Dermis microvascular lymphatic vessel endothelial cell (primary cell): Measurements from ENCODE around the gene MRGPRE. TPM values are rescaled to one million over a fixed set of nuclear protein-coding genes. Genes with fewer than 3 reads are reported as not detected.

Experiments
- DNase-seq, 2 donors: peaks; one replicate each; pipeline versions ENCODE4 v3.0.0 to v3.0.0-alpha.2; 2010; ENCODE audit warnings: low read depth in 2 of 2
- total RNA-seq: library from RNA; depleted of rRNA; stranded (reverse); fragments of >200 nt; gene quantifications from 2 replicates; pipeline ENCODE4 v1.2.1, GENCODE V29; 2014

MRGPRE gene
- total RNA-seq, 1 donor from 2014 or later: not detected

DNA sequence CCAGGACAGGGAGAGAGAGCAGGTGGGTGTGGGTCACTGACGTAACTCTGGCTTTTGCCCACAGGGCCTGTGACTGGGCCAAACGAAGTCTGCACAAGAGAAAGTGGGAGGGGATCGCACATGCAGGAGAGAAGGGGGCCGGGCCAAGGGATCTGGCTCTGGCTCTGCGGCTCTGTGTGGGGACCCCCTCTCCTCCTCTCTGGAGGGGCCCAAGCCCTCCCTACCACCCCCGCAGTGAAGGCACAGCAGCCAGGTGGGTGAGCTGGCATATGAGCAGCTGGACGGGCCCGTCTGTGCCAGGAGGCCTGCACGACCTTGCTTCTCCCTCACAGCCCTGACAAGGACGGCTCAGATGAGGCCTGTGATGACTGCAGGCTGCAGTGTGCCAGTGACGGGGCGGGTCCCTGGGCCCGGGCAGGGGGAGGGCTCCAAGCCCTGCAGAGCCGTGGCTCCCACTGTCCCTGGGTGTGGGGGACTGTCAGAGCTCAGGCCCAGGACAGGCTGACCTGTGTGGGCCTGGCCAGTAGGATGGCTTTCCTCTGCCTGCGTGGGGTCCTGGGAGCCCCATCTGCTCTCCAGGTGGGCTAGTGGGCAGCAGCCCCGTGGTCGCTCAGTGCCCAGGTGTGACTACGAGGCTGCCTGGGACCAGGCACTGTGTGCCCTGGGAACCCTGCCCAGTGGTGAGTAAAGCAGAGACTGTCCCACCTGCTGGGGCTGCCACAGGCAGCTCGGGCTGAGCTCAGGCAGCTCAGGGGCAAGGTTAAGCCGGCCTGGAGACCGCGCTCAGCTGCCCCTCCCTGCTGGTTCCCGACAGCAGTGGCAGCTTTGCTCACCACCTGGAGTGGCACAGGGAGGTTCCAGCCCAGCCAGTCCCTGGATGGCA lies 35.8 kb downstream of the MRGPRE start:
- DNase-seq: no peak

DNA sequence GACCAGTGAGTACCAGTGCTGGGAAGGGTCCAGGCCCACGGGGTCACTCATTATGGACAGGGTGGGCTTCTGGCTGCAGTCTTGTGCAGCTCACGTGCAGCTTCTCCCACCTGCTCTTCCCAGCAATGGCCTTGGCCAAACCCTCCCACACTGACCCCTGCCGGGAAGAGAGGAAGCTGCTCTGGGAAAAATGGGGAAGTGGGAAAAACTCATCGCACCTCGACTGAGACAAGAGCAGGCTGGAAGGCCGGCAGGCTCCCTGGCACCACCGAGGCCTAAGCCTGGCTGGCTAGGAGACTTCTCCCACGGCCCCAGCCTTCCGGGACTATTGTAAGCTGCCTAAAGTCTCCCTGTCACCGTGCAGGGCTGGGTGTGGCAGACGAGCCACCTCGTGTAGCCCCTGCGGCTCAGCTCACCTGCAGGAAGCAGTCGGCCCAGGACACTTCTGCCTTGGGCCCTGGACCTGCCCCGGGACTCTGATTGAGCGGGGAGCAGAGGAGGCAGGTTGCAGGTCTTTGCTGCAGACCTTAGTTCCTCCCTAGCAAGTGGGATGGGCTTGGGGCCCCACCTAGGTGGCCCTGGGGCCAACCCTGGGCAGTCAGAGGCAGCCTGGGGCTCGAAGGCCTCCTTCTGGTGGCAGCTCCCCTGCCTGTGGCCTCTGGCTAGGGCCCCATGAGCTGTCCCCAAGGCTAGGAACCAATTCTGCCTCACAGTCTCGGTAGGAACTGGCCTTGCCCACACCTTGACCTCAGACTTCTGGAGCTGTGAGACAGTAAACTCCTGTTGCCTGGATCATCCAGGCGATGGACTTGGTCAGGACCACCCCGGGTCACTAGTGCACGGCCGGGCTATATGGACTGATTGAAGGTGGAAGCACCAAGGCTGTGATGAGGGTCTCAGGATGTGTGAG lies 36.7 kb downstream of the MRGPRE start:
- DNase-seq: peak; percentile 28 to 47

DNA sequence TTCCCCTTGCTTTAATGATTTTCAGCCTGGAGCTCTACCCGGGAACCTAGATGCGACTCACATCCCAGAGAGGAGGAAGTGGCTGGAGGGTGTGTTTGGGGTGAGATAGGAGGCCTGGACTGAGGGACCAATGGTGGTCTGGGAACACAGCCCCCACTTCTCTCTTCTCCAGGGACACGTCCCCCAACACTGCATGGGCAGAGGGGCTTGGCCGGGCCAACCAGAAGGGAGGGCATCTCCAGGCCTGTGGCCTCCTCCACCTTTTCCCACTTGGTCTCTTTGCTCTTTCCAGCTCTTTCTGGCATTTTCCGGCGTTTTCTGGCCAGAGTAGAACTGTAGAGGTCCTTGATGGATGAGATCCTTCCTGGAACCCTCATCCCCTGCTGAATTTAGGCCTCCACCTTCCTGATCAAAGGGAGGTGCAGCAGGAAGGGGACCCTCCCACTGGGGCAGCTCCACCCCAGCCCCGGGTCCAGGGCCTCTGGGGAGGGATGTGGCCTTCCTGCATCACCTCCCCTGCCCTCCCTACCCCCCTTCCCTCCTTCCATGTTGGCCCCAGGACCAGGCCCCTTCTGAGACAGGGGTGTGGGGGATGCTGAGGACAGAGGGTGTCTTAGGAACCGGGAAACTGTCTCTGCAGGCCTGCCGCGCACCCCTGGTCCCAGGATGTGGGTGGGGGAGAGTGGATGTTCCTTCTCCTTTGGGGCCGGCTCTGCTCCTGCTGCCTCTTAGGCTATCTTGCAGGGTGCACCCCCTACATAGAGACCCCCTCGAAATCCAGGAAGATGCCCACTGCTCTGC lies 38.0 kb downstream of the MRGPRE start:
- DNase-seq: no peak

DNA sequence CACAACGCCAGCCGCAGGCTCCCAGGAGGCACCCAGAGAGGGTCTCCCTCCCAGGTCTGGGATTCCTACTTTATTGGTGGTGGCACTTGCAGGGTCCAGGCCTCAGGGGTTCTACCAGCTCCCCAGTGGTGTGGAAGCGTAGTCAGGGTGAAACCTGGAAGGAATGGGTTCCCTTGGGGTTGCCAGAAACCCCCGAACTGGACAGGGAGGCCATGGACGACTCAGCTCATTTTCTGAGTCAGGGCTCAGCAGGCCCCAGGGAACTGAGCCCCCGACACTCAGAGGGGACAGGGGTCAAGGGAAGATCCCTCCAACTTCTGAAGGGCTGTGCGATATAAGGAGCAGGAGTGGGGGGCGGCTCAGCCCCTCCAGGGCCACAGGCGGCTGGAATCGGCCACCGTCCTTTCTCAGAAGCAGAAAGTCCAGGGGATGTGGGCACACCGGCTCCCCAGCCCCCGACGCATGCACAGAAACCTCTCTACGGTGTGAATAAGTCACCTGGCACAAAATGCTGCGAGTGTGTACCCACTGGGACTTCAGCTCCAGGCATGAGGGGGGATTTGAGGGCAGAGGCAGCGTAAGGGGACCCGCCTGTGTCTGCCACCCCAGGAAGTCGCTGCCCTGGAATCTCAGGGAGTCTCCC lies 38.7 kb downstream of the MRGPRE start:
- no peak for DNase-seq

DNA sequence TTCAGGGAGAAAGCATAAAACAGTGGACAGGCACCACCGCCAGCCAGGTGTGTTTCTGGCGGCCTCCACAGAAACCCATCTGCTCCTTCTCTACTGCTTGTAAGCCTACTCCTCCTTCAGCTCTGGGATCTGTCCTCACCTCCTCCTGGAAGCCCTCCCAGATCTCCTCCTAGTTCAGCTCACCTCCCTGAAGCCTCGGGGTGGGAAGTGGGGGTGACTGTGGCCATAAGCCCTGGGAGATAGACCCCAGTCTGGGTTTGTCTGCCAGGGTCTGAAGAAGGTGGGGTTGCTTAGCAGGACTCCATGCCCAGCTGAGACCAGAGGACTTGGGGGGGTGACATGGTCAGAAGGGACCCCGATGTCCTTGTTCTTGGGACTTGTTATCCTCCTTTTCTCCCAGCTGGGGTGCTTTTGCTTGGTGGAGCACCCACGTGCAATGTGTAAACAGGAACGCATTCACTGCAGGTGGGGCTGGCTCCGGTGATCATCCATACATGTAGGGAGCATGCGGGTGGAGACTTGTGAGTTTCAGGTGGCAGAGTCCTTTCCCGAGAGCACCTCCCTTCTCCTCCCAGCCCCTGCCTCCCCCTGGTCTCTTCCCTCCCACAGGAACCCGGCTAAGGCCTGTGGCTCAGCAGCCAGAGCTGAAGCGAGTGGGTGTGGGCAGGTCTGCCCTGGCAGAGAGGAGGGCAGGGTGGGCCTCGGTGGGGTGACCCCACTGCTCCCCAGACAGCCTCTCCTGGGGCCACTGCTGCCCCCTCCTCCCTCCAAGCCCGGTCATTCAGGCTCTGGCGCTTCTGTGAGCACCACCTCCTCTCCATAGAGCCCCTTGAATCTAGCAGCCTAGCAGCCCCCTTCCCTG lies 39.5 kb downstream of the MRGPRE start:
- no peak for DNase-seq

DNA sequence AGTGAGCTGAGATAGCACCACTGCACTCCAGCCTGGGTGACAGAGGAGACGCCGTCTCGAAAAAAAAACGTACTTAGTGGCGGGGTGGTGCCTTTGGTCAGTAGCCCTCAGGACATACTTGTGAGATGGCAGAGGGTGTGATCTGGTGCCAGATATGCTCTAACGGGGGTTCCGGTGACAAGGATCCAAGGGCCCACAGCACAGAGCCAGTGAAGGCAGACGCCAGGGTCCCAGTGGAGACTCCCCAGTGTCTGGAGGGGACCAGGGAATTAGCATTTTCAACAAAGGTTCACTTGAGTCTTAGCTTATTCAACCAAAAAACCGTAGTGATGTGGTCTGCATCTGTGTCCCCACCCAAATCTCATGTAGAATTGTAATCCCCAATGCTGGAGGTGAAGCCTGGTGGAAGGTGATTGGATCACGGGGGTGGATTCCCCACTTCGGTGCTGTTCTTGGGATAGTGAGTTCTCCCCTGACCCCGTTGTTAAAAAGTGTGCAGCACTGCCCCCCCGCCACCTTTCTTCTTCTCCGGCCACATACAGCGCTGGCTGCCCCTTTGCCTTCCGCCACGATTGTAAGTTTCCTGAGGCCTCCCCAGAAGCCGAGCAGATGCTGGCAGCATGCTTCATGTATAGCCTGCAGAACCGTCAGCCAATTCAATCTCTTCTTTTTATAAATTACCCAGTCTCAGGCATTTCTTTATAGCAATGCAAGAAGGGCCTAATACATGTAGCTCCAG lies 40.5 kb downstream of the MRGPRE start:
- no peak for DNase-seq

DNA sequence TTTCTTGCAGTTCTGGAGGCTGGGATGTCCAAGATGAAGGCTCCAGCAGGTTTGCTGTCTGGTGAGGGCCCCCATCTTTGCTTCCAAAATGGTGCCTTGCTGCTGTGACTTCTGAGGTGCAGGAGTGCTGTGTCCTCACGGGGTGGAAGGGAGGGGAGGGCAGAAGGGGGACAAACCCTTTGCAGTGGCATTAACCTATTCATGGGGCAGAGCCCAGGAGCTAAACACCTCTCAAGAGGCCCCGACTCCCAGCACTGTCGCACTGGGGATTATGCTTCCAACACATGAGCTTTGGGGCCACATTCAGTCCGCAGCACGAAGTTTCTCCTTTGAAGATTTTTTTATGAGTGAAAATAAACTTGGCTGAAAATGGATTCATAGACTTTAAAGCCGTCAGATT lies 41.6 kb downstream of the MRGPRE start:
- no peak for DNase-seq

DNA sequence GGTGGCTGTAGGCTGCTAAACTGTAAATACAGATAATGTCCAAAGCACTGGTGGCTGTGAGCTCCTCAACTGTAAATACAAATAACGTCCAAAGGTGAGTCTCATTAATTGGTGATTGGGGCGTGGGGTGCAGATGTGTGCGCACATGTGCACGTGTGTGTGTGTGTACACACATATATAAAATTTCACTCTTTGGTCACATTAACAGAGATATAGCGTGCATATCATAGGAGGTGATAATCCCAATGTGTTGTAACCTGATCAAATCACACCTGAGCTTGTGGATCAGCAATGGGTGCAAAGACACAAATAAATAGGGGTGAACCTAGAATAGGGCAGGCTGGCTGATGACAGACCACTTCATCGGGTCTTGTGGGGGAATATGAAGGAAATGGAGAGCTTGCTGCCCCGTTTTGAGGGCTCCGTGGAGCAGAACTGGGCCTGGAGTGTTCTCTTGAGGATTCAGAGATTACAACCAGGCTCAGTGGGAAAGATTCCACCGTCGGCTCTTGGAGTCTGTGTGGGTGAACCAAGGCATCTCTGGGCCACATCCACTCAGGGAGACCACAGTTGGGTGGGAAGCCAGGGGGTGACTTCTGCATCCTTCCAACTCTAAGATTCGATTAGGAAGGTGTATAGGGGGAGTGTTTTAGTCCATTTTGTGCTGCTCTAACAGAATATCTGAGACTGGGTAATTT lies 42.2 kb downstream of the MRGPRE start:
- DNase-seq: no peak

DNA sequence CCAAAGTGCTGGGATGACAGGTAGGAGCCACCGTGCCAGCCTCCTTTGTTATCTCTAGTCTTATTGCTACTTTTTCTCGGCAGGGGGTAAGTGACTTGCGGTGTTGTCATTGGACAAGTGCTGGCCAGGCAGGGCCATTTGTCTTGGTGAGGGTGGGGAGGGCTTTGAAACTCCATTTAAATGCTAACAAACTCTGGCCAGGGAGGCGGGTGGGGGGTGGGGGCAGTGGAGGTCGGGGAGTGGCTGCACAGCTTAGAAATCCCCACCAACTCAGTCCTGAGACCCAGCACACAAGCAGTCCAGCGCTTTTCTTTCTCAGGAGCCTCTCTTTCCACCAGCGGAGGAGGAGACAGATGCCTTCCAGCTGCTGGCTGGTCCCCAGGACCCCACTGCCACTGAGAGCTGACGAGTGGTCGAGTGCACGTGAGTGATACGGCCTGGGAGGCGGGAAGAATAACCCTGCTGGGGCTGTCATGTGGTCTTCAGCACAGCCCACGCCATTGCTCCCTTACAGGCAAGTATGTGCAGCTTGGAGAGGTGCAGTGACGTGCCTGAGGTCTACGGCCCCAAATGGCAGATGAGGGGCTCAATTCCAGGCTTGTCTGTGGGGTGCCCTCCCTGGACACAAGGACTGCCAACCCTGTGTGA lies 42.9 kb downstream of the MRGPRE start:
- no peak for DNase-seq

DNA sequence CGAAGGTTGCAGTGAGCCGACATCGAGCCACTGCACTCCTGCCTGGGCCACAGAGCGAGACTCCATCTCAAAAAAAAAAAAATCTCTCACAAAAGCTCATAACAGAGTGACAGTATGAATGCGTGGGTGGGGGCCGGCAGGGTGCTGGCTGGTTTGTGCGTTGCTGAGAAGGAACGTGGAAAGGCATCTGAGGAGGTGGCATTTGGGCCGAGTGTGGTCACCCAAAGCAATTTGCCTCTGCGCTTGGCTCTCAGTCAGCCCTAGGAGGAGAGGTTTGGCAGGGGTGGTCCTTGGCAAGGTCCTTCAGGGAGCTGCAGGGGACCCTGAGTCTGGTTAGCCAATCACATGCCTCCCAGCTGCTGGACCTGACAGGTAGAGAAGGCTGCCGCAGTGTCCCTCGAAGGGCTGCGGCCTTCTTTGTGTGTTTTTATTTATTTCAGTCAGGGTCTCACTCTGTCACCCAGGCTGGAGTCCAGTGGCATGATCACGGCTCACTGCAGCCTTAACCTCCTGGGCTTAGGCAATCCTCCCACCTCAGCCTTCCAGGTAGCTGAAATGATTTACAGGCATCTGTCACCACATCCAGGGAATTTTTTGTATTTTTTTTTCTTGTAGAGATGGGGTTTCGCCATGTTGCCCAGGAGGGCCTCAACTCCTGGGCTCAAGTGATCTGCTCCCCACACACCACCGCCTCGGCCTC lies 43.6 kb downstream of the MRGPRE start:
- no peak for DNase-seq

DNA sequence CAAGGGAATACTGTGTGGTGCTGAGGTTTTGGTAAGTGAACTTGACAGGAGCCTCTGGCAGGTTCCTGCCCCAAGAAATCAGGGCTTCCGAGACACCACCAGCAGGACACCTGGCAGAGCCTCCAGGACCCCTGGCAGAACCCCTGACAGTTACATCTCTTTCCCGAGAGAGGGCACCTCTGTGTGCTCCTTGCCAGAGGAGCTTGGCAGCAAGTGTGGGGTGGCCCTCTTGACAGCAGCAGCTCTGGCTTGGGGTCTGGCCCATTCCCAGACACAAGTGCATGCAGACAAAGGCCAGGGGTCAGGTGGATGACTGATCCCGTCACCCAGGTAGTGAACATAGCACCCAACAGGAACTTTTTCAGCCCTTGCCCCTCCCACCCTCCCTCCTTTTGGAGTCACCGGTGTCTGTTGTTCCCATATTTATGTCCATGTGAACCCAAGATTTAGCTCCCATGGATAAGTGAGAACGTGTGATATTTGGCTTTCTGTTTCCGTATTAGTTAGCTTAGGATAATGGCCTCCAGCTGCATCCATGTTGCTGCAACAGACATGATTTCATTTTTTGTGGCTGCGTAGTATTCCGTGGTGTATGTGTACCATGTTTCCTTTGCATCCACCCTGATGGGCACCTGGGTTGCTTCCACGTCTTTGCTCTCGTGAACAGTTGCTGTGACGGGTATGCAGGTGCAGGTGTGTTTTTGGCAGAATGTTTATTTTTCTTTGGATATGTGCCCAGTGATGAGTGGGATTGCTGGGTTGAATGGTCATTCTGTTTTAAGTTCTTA lies 45.9 kb downstream of the MRGPRE start:
- no peak for DNase-seq

DNA sequence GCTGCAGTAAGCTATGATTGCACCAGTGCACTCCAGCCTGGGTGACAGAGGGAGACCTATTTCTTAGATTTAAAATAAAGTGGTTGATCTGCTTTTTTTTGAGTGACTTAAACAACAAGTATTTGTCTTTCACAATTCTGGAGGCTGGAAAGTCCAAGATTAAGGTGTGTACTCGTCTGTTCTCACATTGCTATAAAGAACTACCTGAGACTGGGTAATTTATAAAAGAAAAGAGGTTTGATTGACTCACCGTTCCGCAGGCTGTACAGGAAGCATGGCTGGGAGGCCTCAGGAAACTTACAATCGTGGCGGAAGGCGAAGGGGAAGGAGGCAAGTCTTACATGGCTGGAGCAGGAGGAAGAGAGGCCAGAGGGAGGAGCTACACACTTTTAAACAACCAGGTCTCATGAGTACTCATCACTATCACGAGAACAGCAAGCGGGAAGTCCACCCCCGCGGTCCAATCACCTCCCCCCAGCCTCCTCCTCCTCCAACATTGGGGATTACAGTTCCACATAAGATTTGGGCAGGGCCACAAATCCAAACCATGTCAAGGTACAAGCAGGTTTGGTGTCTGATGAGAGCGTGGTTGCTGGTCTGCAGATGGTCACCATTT lies 47.4 kb downstream of the MRGPRE start:
- peak in 1 of 2 donors; percentile 54 for DNase-seq

DNA sequence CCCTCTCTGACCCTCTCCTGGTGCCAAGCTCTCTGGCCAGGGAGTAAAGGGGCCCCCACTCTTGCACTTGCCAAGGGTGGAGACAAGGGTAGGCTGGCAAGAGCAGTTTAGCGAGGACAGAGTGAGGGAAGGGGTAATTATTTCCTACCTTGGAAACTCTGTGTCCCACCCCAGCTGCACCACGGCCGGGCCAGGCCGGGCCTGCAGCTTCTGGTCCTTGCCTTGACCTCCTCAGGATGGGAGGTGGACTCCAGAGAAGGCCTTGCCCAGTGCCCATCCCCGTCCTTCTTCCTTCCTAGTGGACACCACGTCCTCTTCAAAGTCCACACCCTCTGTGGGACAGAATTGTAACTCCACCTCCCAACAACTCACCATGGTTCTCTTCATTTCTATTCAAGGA lies 48.7 kb downstream of the MRGPRE start:
- no peak for DNase-seq

DNA sequence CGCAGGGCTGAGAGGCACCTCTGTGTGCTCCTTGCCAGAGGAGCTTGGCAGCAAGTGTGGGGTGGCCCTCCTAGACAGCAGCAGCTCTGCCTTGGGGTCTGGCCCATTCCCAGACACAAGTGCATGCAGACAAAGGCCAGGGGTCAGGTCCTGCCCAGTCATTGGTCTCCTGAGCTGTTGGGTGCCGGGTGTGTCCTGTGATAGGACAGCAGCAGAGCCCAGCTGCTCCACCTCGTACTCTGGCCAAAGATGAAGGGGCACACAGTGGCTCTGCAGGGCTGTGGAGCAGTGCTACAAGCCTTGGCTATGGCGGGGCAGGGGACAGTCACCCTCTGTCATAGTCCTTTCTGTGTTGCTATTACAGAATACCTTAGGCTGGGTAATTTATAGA lies 49.8 kb downstream of the MRGPRE start:
- DNase-seq: no peak

DNA sequence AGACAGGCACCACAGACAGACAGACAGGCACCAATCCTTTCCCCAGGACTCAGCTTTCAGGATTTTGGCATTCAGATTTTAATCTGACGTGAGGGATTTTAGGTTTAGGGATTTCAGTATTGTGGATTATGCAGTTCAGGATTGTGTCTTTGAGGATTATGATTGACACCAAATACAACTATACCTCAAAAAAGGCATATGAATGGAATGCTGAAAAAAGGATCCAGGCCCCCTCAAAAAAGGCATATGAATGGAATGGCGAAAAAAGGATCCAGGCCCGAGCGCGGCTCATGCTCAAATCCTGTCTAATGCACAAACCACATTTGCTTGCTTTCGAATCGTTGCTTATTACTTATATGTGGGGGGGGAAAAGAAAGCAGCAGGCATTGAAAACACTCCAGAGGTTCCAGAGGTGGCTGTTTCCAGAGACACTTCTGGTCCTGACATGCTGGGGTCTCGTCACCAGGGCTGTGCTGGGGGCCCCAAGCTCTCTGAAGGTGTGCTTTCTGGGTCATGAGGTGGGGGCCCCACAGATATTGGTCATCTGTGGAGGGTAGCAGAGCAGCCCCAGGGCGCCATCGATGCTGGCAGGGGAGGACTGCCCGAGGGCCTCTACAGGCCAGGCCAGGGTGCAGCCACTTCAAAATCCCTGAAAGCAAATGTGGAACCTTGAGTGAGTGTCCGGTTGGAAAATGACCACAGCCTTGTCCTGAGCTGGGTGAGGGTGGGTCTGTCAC lies 50.3 kb downstream of the MRGPRE start:
- DNase-seq: no peak

DNA sequence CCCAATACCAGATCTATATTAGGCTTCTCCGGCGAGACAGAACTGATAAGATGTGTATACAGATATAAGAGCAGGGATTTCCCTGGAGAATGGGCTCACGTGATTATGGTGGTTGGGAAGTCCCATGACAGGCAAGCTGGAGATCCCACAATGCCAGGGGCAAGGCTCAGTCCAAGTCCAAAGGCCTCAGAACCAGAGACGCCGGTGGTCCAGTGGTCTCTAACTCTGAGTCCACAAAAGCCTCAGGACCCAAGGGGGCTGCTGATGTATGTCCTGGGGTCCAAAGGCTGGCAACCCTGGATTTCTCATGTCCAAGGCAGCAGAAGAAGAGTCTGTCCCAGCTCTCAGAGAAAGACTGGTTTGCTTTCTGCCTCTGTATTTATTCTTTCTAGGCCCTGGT lies 51.3 kb downstream of the MRGPRE start:
- DNase-seq: no peak
